Right atrium auricular region (tissue), 2 donors: ENCODE data around the gene RBMS2. TPM values are rescaled to one million over a fixed set of nuclear protein-coding genes. Genes with fewer than 3 reads are reported as not detected.
A peak's percentile ranks its signal among the peaks of the same experiment; 100 is the strongest.
"Not testable (repeated sequence)": the region's sequence is repeated elsewhere in the genome, so short reads cannot be mapped to it uniquely, and the experiment has no call there.

Experiments used
- DNase-seq: peaks from one replicate; pipeline ENCODE4 v3.0.0-alpha.2; 2019; ENCODE audit warnings: low spot score
- H3K27ac ChIP-seq, 2 donors: fragments of 200-600 bp; sonication (generic); 1 replicate in 1 of 2; 2 replicates in 1 of 2; pipeline ENCODE4 v1.5.1; 2016 to 2019
- H3K27me3 ChIP-seq, 2 donors: fragments of 200-600 bp; sonication (generic); one replicate each; pipeline versions ENCODE4 v1.5.1 to v1.6.0; 2017 to 2019
- H3K36me3 ChIP-seq: fragments of 200-600 bp; sonication (generic); one replicate; pipeline ENCODE4 v1.5.1; 2016
- H3K4me1 ChIP-seq, 2 donors: fragments of 200-600 bp; sonication (generic); one replicate each; pipeline versions ENCODE4 v1.5.1 to v1.6.0; 2017 to 2019
- H3K4me3 ChIP-seq, 2 donors: fragments of 200-600 bp; sonication (generic); 1 replicate in 1 of 2; 2 replicates in 1 of 2; pipeline ENCODE4 v1.5.1; 2017 to 2019; ENCODE audit warnings: mild to moderate bottlenecking in 1 of 2, moderate library complexity in 1 of 2
- H3K9me3 ChIP-seq, 2 donors: fragments of 200-600 bp; sonication (generic); one replicate each; pipeline ENCODE4 v1.5.1; 2019
- total RNA-seq, 2 donors: library from RNA; depleted of rRNA; stranded (reverse); fragments of >200 nt; gene quantifications; one replicate each; pipeline ENCODE4 v1.1.0, GENCODE V29; 2016
- TF ChIP-seq, protein P1 (sequence below), 2 donors: fragments of 200-600 bp; sonication (generic); IDR thresholded peaks; one replicate each; pipeline ENCODE4 v1.5.1; 2019; ENCODE audit warnings: antibody characterized with exemption in 2 of 2

Gene RBMS2
- total RNA-seq, 2 donors from 2014 or later, result 12.8 to 28.5 TPM

DNA sequence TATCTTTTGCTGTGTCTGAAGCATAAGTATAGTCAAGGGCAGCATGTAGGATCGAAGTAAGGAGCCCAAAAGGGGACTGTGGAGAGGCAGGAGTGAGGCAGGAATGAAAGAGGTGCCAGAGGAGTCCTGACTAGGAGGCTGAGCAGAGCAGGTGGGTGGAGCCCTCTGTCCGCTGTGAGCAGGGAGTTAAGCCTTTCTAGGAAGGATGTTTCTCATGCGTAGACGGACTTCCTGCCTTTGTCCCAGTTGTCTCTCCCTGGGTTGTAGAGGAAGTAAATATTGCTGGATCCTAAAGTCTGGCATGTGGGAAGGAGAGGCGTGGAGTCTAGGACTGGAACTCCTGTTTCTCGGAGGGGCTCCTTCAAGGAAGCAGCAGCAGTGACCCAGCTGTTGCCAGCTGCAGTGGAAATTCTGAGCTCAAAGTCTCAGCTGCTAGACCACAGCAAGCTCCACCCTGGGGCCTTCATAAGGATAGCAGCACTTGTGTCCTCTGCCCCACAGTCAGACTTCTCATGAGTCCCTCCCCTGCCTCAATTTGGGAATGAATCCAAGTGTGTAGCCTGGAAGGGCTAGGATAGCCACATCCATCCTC lies 44.0 kb downstream of the RBMS2 start:
- TF ChIP-seq, protein P1, sequence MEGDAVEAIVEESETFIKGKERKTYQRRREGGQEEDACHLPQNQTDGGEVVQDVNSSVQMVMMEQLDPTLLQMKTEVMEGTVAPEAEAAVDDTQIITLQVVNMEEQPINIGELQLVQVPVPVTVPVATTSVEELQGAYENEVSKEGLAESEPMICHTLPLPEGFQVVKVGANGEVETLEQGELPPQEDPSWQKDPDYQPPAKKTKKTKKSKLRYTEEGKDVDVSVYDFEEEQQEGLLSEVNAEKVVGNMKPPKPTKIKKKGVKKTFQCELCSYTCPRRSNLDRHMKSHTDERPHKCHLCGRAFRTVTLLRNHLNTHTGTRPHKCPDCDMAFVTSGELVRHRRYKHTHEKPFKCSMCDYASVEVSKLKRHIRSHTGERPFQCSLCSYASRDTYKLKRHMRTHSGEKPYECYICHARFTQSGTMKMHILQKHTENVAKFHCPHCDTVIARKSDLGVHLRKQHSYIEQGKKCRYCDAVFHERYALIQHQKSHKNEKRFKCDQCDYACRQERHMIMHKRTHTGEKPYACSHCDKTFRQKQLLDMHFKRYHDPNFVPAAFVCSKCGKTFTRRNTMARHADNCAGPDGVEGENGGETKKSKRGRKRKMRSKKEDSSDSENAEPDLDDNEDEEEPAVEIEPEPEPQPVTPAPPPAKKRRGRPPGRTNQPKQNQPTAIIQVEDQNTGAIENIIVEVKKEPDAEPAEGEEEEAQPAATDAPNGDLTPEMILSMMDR (IDR thresholded peaks at IDR 0.05), result no peak
- no peaks in the 10 kb centered on the region for H3K9me3 ChIP-seq
- H3K4me3 ChIP-seq, result no peak overlapping the region
- peaks cover 15% of the 10 kb centered on the region for H3K36me3 ChIP-seq
- peak; percentile 94 for DNase-seq
- peak overlapping the region; percentile 77 to 79 for H3K27ac ChIP-seq
- H3K27me3 ChIP-seq, result no peaks in the 10 kb centered on the region
- peaks cover 0 to 39% of the 10 kb centered on the region in 2 donors for H3K4me1 ChIP-seq

DNA sequence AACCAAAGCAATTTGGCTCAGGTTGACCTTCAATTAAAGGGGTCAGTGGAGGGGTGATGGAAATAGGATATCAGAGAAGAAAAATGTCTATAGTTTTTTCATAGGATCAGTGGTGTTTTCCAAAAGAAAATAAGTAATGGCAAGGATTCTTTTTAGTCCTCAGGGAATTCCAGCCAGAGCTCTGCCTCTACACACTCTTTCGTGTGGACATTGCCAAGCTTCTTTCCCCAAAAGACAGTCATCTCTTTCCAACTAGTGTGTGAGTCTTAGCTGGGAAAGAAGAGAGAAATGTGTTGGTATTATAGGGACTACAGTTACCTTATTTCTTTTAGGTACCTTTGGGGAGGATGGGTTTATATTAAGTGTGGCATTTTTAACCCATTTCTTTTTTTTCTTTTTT lies 46.5 kb downstream of the RBMS2 start:
- Histone ChIP-seq H3K9me3 (no peaks in the 10 kb centered on the region), H3K36me3 (peaks cover 18% of the 10 kb centered on the region), H3K27ac (peak overlapping the region in 1 of 2 donors; percentile 9), H3K27me3 (no peaks in the 10 kb centered on the region), H3K4me3 (no peak overlapping the region), H3K4me1 (peaks cover 0 to 45% of the 10 kb centered on the region in 2 donors)
- no peak for DNase-seq
- TF ChIP-seq, protein P1 (IDR thresholded peaks at IDR 0.05), result no peak

DNA sequence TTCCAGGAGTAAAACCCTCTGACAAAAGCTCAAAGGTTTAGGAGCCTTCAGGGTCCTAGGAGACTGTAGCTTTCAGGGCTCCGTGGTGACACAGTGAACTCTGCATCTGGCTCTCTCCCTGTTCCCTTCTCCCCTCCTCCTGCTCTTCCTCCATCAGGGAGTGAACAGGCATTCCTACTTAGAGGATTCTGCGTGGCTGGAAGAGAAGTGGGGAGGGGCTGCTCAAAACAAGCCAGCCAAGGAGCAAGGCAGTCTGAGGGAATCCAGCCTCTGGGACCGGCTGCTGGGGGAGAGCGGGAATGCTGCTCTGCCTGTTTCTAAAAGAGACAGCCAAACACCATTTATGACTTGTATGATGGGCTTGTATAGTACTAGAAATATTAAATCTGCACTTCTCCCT lies 49.5 kb downstream of the RBMS2 start:
- peaks cover 0 to 33% of the 10 kb centered on the region in 2 donors for H3K4me1 ChIP-seq
- no peaks in the 10 kb centered on the region for H3K27me3 ChIP-seq

DNA sequence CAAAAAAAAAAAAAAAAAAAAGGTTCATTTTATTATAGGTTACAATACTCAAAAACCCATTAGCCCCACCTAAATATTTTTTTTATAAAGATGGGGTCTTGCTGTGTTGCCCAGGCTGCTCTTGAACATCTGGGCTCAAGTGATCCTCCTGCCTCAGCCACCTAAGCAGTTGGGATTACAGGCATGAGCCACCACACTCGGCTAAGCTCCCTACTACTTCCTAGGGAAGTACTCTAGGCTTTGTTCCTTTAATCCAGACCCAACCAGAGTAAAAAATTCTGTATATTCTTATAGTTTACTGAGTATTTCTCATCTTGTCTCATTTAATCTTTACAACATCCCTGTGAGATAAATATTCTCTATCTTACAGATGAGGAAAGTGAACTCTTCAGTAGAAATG lies 50.7 kb downstream of the RBMS2 start:
- peaks cover 24% of the 10 kb centered on the region for H3K36me3 ChIP-seq
- H3K4me1 ChIP-seq, result peaks cover 0 to 24% of the 10 kb centered on the region in 2 donors
- H3K27ac ChIP-seq, result no peak overlapping the region
- TF ChIP-seq, protein P1 (IDR thresholded peaks at IDR 0.05), result no peak
- no peaks in the 10 kb centered on the region for H3K9me3 ChIP-seq
- H3K4me3 ChIP-seq, result no peak overlapping the region
- DNase-seq, result no peak
- no peaks in the 10 kb centered on the region for H3K27me3 ChIP-seq

More for the DNA sequence above, 49.5 kb downstream of the RBMS2 start:
- H3K27ac ChIP-seq, result no peak overlapping the region
- TF ChIP-seq, protein P1 (IDR thresholded peaks at IDR 0.05), result no peak
- no peaks in the 10 kb centered on the region for H3K9me3 ChIP-seq
- peaks cover 24% of the 10 kb centered on the region for H3K36me3 ChIP-seq
- H3K4me3 ChIP-seq, result no peak overlapping the region
- DNase-seq, result no peak

DNA sequence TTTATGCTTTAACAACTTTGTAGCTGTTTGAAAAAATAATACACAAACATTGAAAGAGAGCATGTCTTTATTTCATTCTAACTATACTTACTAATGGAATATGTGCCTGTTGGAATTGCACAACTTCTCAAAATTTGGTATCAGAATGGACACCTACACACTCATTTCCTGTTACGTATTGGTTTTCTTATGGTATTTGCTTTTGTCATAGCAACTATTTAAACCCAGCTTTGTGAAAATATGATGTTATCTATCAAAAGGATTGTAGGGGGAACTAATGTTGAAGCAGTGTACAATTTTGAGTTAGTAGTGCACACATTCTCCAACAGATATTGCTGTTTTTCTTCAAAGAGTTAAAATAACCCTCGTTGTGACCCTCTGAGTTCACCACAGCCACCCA lies 52.6 kb downstream of the RBMS2 start:
- H3K4me3 ChIP-seq, result no peak overlapping the region
- H3K27ac ChIP-seq, result no peak overlapping the region
- H3K27me3 ChIP-seq, result no peaks in the 10 kb centered on the region
- peaks cover 24% of the 10 kb centered on the region for H3K36me3 ChIP-seq
- no peak for DNase-seq
- TF ChIP-seq, protein P1 (IDR thresholded peaks at IDR 0.05), result no peak
- H3K4me1 ChIP-seq, result peaks cover 0 to 15% of the 10 kb centered on the region in 2 donors
- H3K9me3 ChIP-seq, result no peaks in the 10 kb centered on the region

DNA sequence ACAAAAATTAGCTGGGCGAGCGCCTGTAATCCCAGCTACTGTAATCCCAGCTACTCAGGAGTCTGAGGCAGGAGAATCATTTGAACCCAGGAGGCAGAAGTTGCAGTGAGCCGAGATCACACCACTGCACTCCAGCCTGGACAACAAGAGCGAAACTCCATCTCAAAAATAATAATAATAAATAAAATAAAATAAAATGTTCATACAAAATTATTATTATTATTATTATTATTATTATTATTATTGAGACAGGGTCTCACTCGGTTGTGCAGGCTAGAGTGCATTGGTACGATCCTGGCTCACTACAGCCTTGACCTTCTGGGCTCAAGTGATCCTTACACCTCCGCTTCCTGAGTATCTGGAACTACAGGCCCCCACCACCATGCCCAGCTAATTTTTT lies 55.6 kb downstream of the RBMS2 start:
- not testable (repeated sequence) for H3K4me1 ChIP-seq, H3K27me3 ChIP-seq, DNase-seq, H3K9me3 ChIP-seq, H3K4me3 ChIP-seq, H3K27ac ChIP-seq
- H3K36me3 ChIP-seq, result peaks cover 40% of the 10 kb centered on the region
